T47D (cell line): ENCODE results near the gene WFDC1.

Experiments used
- DNase-seq, 2 experiments: peaks; one replicate each; pipeline versions ENCODE4 v3.0.0 to v3.0.0-alpha.2; 2011 to 2012; ENCODE audit warnings: low read depth in 1 of 2, low spot score in 1 of 2
- JUND ChIP-seq: IDR thresholded peaks from 2 replicates; pipeline ENCODE4 v1.6.1; 2012; ENCODE audit warnings: low read depth
- in situ Hi-C: cut with HindIII; loops from 2 replicates; pipeline ENCODE4 v1.10.0; 2016; ENCODE audit warnings: low sequenced_read_pairs, low pct_unique_long_range_greater_than_20kb

Gene WFDC1, protein sequence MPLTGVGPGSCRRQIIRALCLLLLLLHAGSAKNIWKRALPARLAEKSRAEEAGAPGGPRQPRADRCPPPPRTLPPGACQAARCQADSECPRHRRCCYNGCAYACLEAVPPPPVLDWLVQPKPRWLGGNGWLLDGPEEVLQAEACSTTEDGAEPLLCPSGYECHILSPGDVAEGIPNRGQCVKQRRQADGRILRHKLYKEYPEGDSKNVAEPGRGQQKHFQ

DNA sequence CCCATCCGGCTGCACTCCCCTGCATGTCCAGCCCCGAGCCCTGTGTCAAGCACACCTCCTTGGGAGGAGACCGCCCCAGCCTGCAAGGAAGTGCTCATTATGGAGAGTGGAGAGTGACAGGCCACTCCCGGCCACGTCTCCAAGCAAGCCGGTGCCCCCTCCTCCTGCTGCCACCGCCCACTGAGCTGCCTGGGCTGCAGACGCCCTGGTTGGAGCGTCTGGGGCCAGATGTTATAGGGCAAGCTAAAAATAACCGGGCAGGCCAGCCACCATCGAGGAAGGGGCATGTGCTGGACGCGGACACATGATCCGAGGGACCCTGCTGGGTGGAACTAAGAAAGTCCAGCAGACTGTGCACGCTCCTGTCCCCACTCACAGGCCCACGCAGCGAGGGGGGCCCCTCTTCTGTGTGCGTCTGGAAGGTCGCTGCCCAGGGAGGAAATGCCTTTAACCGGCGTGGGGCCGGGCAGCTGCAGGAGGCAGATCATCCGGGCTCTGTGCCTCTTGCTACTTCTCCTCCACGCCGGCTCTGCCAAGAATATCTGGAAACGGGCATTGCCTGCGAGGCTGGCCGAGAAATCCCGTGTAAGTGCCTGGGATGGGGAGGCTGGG lies at the start of gene WFDC1:
TSS of gene WFDC1 (plus strand) at position 348 of the 612 bp plus-strand sequence. CDS start at position 442, 94 bp downstream.
- TF ChIP-seq JUND: no peak
- DNase-seq: no peak
- in situ Hi-C loops: no loop called here

DNA sequence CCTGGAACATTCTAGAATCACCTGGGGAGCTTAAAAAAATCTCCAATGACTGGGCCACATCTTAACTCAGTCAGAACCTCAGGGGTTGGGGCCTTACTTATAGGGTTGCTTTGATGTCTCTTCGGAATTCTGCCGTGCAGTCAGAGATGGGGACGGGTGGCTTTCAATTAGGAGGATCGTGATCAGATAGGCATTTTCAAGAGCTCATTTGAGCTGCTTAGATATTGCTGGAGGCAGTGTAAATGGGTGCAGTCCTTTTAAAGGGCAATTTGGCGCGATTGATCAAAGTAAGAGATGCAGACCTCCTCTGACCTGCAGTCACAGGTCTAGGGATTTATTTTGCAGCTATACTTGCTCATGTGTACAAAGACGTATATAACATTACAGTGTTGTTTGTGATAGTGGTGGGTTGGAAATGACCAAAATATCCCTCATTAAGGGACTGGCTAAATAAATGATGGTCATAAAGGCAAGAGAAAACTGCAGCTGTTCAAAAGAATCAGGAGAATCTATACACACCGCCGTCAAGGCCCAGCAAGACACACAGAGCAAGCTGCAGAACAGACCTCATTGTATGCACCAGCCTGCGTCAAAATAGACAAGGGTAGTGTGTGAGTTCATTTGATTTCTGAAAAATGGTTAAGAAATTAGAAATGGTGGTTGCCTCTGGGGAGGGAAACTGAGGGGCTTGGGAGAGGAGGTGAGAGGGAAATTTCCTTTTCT lies 48.6 kb upstream of the WFDC1 start:
- DNase-seq: no peak
- in situ Hi-C loops: no loop called here
- TF ChIP-seq JUND: no peak

DNA sequence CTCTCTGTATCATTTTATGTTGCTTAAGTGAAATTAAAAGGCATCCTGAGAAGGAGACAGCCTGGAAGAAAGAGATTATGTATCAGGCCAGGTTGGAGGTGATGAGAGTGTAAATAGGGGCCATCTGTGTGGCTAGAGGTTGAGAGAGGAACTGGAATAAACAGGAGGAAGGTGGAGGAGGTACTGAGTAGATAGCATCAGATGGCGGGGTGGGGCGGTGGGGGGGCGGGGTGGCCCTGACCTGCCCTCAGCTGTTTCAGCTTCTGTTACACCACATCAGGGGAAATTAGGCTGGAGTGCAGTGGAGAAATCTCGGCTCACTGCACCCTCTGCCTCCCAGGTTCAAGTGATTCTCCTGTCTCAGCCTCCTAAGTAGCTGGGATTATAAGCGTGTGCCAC lies 48.0 kb upstream of the WFDC1 start:
- TF ChIP-seq JUND: no peak
- in situ Hi-C loops: no loop called here
- no peak for DNase-seq

DNA sequence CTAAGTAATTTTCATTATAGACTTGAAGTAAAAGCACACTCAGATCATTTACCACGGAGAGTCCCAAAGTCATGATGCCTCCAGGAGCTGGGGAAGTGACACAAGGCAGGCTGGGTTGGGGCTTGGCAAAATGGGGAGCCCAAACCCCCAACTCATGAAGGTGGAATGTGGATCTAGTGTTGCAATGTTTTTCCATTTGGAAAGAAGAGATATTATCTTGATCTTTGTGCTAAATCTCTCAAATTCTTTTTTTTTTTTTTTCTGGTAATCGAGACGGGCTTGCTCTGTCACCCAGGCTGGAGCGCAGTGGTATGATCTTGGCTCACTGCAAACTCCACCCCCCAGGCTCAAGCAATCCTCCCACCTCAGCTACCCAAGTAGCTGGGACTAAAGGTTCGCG lies 47.3 kb upstream of the WFDC1 start:
- DNase-seq: no peak

DNA sequence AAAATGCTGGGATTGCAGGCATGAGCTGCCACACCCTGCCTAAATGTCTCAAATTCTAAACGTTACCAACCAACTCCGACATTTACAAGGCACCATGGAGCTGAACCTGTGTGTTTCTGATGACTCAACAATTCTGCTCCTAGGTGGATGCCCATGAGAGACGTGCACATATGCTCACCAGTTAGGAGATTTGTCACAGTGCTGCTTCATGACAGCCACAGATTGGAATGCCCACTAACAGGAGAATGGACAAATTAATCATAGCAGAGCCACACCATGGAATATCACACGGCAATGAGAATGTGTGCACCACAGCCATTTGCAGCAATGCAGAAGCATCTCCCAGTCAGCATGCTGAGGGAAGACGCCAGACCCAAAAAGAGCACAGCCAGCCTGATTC lies 46.8 kb upstream of the WFDC1 start:
- TF ChIP-seq JUND: no peak
- in situ Hi-C loops: no loop called here
- no peak for DNase-seq

More for the DNA sequence above, 47.3 kb upstream of the WFDC1 start:
- in situ Hi-C loops: no loop called here
- TF ChIP-seq JUND: no peak

DNA sequence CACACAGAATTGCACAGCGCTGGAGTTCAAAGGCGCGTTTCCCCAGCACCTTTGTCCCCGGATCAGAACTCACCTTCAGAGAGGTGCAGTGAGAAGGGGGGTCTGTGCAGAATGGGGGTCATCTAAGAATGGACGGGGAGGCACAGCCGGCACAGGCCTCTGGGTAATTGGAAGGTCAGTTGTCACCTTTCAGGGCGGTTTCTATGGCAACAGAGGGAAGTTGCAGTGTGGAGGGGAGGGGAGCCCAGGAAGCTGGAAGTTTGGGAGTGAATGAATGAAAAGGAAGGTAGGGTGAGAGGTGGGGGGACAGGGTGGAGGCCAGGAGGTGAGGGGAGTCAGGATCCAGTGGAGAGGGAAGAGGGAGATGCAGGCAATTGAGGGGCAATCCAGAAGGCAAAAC lies 42.5 kb upstream of the WFDC1 start:
- TF ChIP-seq JUND: no peak
- in situ Hi-C loops: no loop called here
- DNase-seq: no peak

DNA sequence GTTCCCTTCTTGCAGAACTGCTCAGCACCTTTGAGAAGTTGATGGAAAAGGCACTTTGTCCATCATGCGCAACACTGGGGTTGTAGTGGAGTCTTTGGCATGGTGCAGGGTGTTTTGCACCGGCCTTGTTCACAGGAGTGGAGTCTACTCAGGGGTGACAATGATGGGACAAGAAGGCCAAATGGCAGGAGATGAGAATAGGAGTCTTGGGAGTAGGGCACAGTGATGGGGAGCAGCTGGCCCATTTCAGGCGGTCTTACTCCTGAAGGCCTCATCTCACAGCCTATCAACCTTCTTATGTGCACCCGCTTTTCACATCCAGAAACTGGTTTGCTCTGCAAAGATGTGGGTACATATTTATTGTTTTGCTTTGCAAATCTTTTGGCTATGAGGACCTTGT lies 41.5 kb upstream of the WFDC1 start:
- no peak for DNase-seq

DNA sequence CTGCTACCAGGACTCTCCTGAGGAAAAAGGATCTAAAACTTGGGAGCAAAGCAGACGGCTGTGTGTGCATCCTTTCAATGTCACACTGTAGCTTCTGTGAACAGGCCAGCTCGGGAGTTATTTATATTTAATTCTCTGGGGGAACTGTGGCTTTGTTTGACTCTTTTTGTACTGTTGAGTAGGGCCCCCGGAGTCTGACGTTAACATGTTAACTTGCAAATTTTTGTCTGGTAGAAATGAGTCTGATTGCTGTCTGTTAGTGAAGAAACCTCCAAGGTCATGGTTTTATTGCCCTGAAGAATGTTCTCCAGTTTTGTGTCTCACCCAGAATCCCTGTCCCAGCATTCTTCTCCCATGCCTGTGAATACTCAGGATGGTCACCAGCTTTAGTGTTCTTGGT lies 40.6 kb upstream of the WFDC1 start:
- no peak for DNase-seq
- no peak for TF ChIP-seq JUND
- in situ Hi-C loops: no loop called here

More for the DNA sequence above, 41.5 kb upstream of the WFDC1 start:
- in situ Hi-C loops: no loop called here
- TF ChIP-seq JUND: no peak

DNA sequence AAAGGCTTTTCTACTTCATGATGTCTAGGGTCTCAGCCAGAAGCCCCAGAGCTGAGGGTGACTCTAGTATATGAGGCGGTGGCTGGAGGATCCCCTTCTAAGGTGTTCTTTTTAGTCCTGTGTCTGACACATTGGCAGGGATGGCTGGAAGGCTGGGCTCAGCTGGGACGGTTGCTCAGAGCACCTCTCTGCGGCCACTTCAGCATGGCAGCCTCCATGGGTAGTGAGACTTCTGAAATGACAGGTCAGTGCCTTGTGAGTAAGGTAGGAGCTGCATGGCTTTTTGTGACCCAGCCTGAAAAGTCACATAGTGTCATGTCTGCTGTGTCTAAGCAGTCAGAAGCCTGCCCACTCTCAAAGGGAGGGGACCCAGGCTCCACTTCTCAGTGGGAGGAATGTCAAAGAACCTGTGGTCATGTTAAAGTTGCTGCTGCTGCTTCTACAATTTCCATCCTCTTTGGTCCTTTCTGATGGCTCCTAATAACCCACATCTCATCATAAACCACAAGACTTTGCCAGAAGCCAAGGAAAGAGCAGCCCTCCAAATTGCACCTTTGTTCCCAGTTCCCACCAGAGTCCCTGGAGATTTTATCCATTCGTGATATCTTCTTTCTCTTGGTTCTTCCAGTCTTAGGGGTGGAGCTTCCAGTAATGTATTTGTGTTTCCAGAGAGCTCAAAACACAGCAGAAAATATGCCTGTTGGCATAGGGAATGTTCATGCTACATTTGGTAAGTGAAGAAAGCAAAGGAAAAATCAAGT lies 39.4 kb upstream of the WFDC1 start:
- in situ Hi-C loops: no loop called here
- no peak for TF ChIP-seq JUND
- no peak for DNase-seq

DNA sequence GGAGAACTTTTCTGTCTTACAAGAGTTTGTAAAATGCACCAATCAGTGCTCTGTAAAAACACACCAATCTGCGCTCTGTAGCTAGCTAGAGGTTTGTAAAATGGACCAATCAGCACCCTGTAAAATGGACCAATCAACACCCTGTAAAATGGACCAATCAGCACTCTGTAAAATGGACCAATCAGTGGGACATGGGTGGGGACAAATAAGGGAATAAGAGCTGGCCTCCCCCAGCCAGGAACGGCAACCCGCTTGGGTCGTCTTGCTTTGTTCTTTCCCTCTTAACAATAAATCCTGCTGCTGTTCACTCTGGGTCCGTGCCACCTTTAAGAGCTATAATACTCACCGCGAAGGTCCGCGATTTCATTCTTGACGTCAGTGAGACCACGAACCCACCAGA lies 36.4 kb upstream of the WFDC1 start:
- in situ Hi-C loops: no loop called here
- TF ChIP-seq JUND: no peak
- DNase-seq: no peak

DNA sequence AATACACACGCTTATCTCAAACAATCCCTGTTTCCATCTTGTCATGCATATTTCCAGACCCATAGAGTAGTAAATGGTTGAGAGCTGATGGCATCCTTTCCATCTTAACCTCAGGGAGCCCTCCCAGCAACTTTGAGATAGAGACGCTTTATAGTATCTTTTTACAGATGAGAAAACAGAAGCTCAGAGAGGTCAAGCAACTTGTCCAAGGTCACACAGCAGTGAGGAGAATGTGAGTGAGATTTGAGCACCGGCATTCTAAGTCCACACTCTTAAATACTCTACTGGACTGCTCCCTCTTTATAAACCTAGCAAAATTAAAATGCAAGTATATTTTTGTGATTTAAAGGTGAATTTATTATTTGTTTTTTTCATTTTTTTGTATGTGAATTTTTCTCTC lies 35.0 kb upstream of the WFDC1 start:
- no peak for DNase-seq
- TF ChIP-seq JUND: no peak
- in situ Hi-C loops: no loop called here

DNA sequence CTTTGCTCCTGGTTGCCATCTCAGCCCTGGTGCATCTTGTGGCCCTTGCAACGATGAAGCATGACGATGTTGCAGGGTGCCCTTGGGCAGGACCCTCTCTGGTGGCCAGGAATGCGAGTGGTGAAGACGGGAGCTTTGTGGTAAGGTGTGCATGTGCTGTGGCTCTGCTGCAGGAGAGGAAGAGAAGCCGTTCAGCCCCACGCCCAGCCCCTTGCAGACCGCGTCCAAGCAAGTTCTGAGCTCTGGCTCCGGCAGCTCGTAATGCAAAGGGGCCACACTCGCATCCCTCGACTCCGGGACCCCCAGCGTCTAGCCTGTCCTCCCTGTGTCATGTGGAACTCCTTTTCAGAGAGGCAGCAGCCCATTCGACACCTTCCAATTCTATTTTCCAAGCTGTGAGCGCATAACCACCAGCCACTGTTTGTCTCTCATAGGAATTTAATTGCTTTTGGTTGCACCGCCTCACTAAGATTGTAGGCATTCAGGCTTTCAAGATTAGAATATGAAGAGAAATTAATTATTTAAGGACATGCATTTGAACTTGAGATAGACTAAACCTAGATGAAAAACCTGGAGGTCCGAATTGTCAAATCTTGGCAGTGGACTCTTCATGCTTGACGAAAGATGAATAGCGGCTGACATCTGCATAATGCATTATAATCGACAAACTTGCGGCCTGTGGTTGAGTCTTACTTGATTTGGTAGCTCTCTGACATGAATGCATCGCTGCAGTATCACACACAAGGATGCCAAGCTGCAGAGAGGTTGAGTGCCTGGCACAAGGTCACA lies 33.7 kb upstream of the WFDC1 start:
- no peak for TF ChIP-seq JUND
- in situ Hi-C loops: no loop called here
- DNase-seq: no peak
